HepG2 (cell line): ENCODE measurements around the gene SLC27A2. TPM values are rescaled to one million over a fixed set of nuclear protein-coding genes. Genes with fewer than 3 reads are reported as not detected.

Source experiments
- CCDC6 ChIP-seq: sonication (generic); formaldehyde crosslinking; IDR thresholded peaks from 2 replicates; pipeline ENCODE4 v1.8.1; 2022; ENCODE audit warnings: mild to moderate bottlenecking, missing genetic modification reagents, moderate library complexity
- MEIS2 ChIP-seq: sonication (generic); formaldehyde crosslinking; IDR thresholded peaks from 2 replicates; pipeline ENCODE4 v1.9.0; 2021; ENCODE audit warnings: mild to moderate bottlenecking, missing genetic modification reagents
- PHF21A ChIP-seq: sonication (generic); formaldehyde crosslinking; IDR thresholded peaks from 2 replicates; pipeline ENCODE4 v1.5.0; 2020; ENCODE audit warnings: mild to moderate bottlenecking, missing genetic modification reagents
- RBFOX2 ChIP-seq: fragments of 200-400 bp; formaldehyde crosslinking; IDR thresholded peaks from 2 replicates; pipeline ENCODE4 v1.6.1; 2017; ENCODE audit warnings: low read depth, mild to moderate bottlenecking, low read length
- RFX5 ChIP-seq: IDR thresholded peaks from 2 replicates; pipeline ENCODE4 v1.6.1; 2011; ENCODE audit warnings: low read depth, low read length, improper control_type of control experiment
- YEATS2 ChIP-seq: sonication (generic); formaldehyde crosslinking; IDR thresholded peaks from 2 replicates; pipeline ENCODE4 v1.4.0; 2020; ENCODE audit warnings: missing genetic modification reagents, borderline replicate concordance
- ZBTB1 ChIP-seq: sonication (generic); formaldehyde crosslinking; IDR thresholded peaks from 2 replicates; pipeline ENCODE4 v1.4.0; 2020; ENCODE audit warnings: missing genetic modification reagents, borderline replicate concordance
- ZFX ChIP-seq: sonication (generic); formaldehyde crosslinking; IDR thresholded peaks from 2 replicates; pipeline ENCODE4 v1.4.0; 2020; ENCODE audit warnings: mild to moderate bottlenecking, low read depth, missing genetic modification reagents, moderate library complexity
- ZMAT3 ChIP-seq: sonication (generic); formaldehyde crosslinking; conservative IDR thresholded peaks from 2 replicates; pipeline ENCODE4 v1.7.0; 2021; ENCODE audit warnings: missing genetic modification reagents
- ZNF292 ChIP-seq: sonication (generic); formaldehyde crosslinking; IDR thresholded peaks from 2 replicates; pipeline ENCODE4 v1.8.1; 2022; ENCODE audit warnings: mild to moderate bottlenecking, low read depth, missing genetic modification reagents, borderline replicate concordance
- ZNF326 ChIP-seq: sonication (generic); formaldehyde crosslinking; IDR thresholded peaks from 2 replicates; pipeline ENCODE4 v1.4.0; 2020; ENCODE audit warnings: missing genetic modification reagents, borderline replicate concordance
- ZNF547 ChIP-seq: sonication (generic); formaldehyde crosslinking; IDR thresholded peaks from 2 replicates; pipeline ENCODE4 v1.5.1; 2020; ENCODE audit warnings: mild to moderate bottlenecking, missing genetic modification reagents
- ZNF558 ChIP-seq: sonication (generic); formaldehyde crosslinking; IDR thresholded peaks from 2 replicates; pipeline ENCODE4 v1.9.0; 2022; ENCODE audit warnings: mild to moderate bottlenecking, missing genetic modification reagents, borderline replicate concordance
- ZNF607 ChIP-seq: sonication (generic); formaldehyde crosslinking; IDR thresholded peaks from 2 replicates; pipeline ENCODE4 v1.5.1; 2020; ENCODE audit warnings: missing genetic modification reagents, mild to moderate bottlenecking, borderline replicate concordance
- ZNF678 ChIP-seq: sonication (generic); formaldehyde crosslinking; IDR thresholded peaks from 2 replicates; pipeline ENCODE4 v1.4.0; 2020; ENCODE audit warnings: mild to moderate bottlenecking, missing genetic modification reagents
- polyA plus RNA-seq, 8 experiments: library from polyadenylated mRNA; depleted of rRNA in 3 of 8; stranded (reverse) in 7 of 8; unstranded in 1 of 8; fragments of >200 nt; fragmentation: Illumina TruSeq in 4 of 8; extraction: Trizol in 4 of 8; gene quantifications; 2 replicates each; pipeline versions ENCODE4 v1.2.1 to v1.2.3, GENCODE V29; 2011 to 2016; ENCODE audit warnings: low read depth in 4 of 8, missing spikeins in 1 of 8, mixed read lengths in 1 of 8; ENCODE audit not compliant: insufficient read depth in 1 of 8
- total RNA-seq, 5 experiments: library from RNA; depleted of rRNA; stranded (reverse); fragments of >200 nt; fragmentation: Illumina TruSeq; extraction: Trizol; gene quantifications; 2 replicates each; pipeline ENCODE4 v1.2.3, GENCODE V29; 2016; ENCODE audit warnings: low read depth in 1 of 5
- TF ChIP-seq, protein P1 (sequence below): sonication (generic); formaldehyde crosslinking; IDR thresholded peaks from 2 replicates; pipeline ENCODE4 v1.4.0; 2020; ENCODE audit warnings: mild to moderate bottlenecking, low read depth, missing genetic modification reagents
- TF ChIP-seq, protein P2 (sequence below): sonication (generic); formaldehyde crosslinking; IDR thresholded peaks from 2 replicates; pipeline ENCODE4 v1.5.0; 2020; ENCODE audit warnings: missing genetic modification reagents
- TF ChIP-seq, protein P3 (sequence below): sonication (generic); formaldehyde crosslinking; IDR thresholded peaks from 2 replicates; pipeline ENCODE4 v1.8.0; 2022; ENCODE audit warnings: mild to moderate bottlenecking, missing genetic modification reagents; ENCODE audit not compliant: insufficient replicate concordance
- TF ChIP-seq, protein P4 (sequence below): sonication (generic); formaldehyde crosslinking; IDR thresholded peaks from 2 replicates; pipeline ENCODE4 v1.4.0; 2020; ENCODE audit warnings: missing genetic modification reagents

The SLC27A2 gene
- total and polyA plus RNA-seq, 2 of the 13 experiments (the other 11 are each of a cell fraction or from before 2014, with no cell fraction given): 14.6 to 23.4 TPM

DNA sequence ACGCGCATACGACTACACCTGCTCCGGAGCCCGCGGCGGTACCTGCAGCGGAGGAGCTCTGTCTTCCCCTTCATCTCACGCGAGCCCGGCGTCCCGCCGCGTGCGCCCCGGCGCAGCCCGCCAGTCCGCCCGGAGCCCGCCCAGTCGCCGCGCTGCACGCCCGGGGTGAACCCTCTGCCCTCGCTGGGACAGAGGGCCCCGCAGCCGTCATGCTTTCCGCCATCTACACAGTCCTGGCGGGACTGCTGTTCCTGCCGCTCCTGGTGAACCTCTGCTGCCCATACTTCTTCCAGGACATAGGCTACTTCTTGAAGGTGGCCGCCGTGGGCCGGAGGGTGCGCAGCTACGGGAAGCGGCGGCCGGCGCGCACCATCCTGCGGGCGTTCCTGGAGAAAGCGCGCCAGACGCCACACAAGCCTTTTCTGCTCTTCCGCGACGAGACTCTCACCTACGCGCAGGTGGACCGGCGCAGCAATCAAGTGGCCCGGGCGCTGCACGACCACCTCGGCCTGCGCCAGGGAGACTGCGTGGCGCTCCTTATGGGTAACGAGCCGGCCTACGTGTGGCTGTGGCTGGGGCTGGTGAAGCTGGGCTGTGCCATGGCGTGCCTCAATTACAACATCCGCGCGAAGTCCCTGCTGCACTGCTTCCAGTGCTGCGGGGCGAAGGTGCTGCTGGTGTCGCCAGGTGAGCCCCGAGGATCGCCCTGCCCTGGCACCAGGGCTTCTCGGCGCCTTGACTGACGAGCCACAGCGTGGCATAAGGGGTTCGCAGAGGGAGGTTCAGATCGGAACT, 420 bp downstream of the SLC27A2 start (continued):
- TF ChIP-seq ZNF547 (CRISPR knock-in tag): peak; percentile 70
- peak; percentile 9; the same call in 1 of the 2 replicates for TF ChIP-seq CCDC6 (CRISPR knock-in tag)
- no peak for TF ChIP-seq ZBTB1 (CRISPR knock-in tag)
- TF ChIP-seq YEATS2 (CRISPR knock-in tag): no peak
- no peak for TF ChIP-seq ZNF607 (CRISPR knock-in tag)
- TF ChIP-seq, protein P1, sequence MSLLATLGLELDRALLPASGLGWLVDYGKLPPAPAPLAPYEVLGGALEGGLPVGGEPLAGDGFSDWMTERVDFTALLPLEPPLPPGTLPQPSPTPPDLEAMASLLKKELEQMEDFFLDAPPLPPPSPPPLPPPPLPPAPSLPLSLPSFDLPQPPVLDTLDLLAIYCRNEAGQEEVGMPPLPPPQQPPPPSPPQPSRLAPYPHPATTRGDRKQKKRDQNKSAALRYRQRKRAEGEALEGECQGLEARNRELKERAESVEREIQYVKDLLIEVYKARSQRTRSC: peak; percentile 64; the same call in 1 of the 2 replicates
- TF ChIP-seq, protein P2, sequence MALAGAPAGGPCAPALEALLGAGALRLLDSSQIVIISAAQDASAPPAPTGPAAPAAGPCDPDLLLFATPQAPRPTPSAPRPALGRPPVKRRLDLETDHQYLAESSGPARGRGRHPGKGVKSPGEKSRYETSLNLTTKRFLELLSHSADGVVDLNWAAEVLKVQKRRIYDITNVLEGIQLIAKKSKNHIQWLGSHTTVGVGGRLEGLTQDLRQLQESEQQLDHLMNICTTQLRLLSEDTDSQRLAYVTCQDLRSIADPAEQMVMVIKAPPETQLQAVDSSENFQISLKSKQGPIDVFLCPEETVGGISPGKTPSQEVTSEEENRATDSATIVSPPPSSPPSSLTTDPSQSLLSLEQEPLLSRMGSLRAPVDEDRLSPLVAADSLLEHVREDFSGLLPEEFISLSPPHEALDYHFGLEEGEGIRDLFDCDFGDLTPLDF (CRISPR knock-in tag): no peak
- peak; percentile 23; the same call in 1 of the 2 replicates for TF ChIP-seq MEIS2 (CRISPR knock-in tag)
- peak; percentile 45; the same call in 1 of the 2 replicates for TF ChIP-seq ZNF292 (CRISPR knock-in tag)
- TF ChIP-seq PHF21A: 0 out of 2 replicates have a peak, but pooled peaks have one; percentile 33
- no peak for TF ChIP-seq ZNF326 (CRISPR knock-in tag)
- TF ChIP-seq ZNF678 (CRISPR knock-in tag): no peak
- TF ChIP-seq, protein P3, sequence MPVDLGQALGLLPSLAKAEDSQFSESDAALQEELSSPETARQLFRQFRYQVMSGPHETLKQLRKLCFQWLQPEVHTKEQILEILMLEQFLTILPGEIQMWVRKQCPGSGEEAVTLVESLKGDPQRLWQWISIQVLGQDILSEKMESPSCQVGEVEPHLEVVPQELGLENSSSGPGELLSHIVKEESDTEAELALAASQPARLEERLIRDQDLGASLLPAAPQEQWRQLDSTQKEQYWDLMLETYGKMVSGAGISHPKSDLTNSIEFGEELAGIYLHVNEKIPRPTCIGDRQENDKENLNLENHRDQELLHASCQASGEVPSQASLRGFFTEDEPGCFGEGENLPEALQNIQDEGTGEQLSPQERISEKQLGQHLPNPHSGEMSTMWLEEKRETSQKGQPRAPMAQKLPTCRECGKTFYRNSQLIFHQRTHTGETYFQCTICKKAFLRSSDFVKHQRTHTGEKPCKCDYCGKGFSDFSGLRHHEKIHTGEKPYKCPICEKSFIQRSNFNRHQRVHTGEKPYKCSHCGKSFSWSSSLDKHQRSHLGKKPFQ (CRISPR knock-in tag): no peak
- TF ChIP-seq, protein P4, sequence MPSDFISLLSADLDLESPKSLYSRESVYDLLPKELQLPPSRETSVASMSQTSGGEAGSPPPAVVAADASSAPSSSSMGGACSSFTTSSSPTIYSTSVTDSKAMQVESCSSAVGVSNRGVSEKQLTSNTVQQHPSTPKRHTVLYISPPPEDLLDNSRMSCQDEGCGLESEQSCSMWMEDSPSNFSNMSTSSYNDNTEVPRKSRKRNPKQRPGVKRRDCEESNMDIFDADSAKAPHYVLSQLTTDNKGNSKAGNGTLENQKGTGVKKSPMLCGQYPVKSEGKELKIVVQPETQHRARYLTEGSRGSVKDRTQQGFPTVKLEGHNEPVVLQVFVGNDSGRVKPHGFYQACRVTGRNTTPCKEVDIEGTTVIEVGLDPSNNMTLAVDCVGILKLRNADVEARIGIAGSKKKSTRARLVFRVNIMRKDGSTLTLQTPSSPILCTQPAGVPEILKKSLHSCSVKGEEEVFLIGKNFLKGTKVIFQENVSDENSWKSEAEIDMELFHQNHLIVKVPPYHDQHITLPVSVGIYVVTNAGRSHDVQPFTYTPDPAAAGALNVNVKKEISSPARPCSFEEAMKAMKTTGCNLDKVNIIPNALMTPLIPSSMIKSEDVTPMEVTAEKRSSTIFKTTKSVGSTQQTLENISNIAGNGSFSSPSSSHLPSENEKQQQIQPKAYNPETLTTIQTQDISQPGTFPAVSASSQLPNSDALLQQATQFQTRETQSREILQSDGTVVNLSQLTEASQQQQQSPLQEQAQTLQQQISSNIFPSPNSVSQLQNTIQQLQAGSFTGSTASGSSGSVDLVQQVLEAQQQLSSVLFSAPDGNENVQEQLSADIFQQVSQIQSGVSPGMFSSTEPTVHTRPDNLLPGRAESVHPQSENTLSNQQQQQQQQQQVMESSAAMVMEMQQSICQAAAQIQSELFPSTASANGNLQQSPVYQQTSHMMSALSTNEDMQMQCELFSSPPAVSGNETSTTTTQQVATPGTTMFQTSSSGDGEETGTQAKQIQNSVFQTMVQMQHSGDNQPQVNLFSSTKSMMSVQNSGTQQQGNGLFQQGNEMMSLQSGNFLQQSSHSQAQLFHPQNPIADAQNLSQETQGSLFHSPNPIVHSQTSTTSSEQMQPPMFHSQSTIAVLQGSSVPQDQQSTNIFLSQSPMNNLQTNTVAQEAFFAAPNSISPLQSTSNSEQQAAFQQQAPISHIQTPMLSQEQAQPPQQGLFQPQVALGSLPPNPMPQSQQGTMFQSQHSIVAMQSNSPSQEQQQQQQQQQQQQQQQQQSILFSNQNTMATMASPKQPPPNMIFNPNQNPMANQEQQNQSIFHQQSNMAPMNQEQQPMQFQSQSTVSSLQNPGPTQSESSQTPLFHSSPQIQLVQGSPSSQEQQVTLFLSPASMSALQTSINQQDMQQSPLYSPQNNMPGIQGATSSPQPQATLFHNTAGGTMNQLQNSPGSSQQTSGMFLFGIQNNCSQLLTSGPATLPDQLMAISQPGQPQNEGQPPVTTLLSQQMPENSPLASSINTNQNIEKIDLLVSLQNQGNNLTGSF: peak; percentile 25; the same call in 1 of the 2 replicates
- peak; percentile 83; the same call in 1 of the 2 replicates for TF ChIP-seq ZNF558 (CRISPR knock-in tag)
- no peak for TF ChIP-seq RFX5
- no peak for TF ChIP-seq ZMAT3 (CRISPR knock-in tag)
- peak; percentile 52 for TF ChIP-seq RBFOX2
- peak; percentile 53; the same call in 1 of the 2 replicates for TF ChIP-seq ZFX
